ENCODE measurements around the gene ZDHHC17.

GRCh38 chr12:76799362-76799761 is 35.4 kb downstream of the ZDHHC17 start:
- TF ChIP-seq CTCF (IDR thresholded peaks at IDR 0.05) (no peak), POLR2A (IDR thresholded peaks at IDR 0.05) (no peak)

All from uterus (tissue), 2 donors.